Measurements from ENCODE around the gene SMCO3. TPM values are rescaled to one million over a fixed set of nuclear protein-coding genes. Genes with fewer than 3 reads are reported as not detected.

SMCO3 gene
- total and polyA plus RNA-seq, 2 of the 8 experiments (the other 6 are each of a cell fraction or from before 2014, with no cell fraction given): not detected

DNA sequence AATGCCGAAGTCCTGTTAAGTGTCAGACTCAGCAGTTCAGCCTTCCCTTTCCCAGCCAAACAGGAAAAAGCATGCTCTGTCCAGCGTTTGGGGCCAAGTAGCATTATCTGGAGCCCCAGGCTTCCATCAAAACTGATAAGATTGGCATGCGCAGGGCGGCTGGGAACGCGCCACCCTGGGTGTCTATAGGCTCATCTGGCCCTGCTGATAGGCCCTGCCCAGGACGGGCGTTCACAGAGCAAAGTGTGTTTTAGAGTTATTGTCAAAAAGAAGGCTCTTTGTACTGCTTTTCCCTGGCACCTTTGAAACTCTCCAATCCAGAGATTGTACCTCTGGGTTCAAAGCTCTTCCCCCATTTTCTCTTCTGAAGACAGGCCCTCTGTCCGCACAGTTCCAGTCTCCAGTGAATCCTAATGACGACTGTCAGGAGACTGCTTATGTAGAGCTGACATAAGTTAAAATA, 29.5 kb upstream of the SMCO3 start, which contains the start of gene ART4:
TSS of gene ART4 (minus strand) at position 102 of the 463 bp plus-strand sequence. CDS start 413 bp downstream, outside the sequence.
- Histone ChIP-seq H3K23ac (ENCODE audit: insufficient read length) (no peak within 1 kb of the TSS), H4K5ac (ENCODE audit: insufficient read length, low read depth, low read length) (no peak within 1 kb of the TSS), H2BK120ac (replicated peaks; ENCODE audit: low read depth, low read length) (no peak within 1 kb of the TSS), H3K36me3 (ENCODE audit: control insufficient read depth in 2 of 4, insufficient read depth in 4 of 4, low read length in 3 of 4) (no peaks in the 10 kb centered on the region), H3K79me1 (ENCODE audit: low read depth, low read length) (no peaks in the 10 kb centered on the region), H3K9me3 (ENCODE audit: insufficient read depth in 2 of 2, low read depth in 1 of 2, low read length in 1 of 2) (no peaks in the 10 kb centered on the region), H3K79me2 (ENCODE audit: control insufficient read depth in 1 of 2, insufficient read depth in 2 of 2, low read length in 2 of 2) (no peaks in the 10 kb centered on the region), H2AFZ (ENCODE audit: low read length) (no peak within 1 kb of the TSS), H2BK20ac (ENCODE audit: low read length) (no peak within 1 kb of the TSS), H4K91ac (replicated peaks; ENCODE audit: insufficient read length, low read length) (no peak within 1 kb of the TSS), H3K27me3 (replicated peaks in 1 of 4; ENCODE audit: control insufficient read depth in 3 of 4, extremely low read depth in 1 of 4, insufficient read depth in 3 of 4, low read length in 3 of 4) (no peaks in the 10 kb centered on the region), H2BK15ac (ENCODE audit: low read length) (no peak within 1 kb of the TSS), H3K4me2 (ENCODE audit: insufficient read depth in 1 of 2, low read depth in 2 of 2, low read length in 2 of 2) (no peak within 1 kb of the TSS), H2BK12ac (ENCODE audit: low read depth, low read length) (no peak within 1 kb of the TSS), H3K4me1 (replicated peaks in 1 of 4; ENCODE audit: control insufficient read depth in 3 of 4, insufficient read depth in 4 of 4, low read length in 3 of 4) (no peaks in the 10 kb centered on the region), H3K14ac (ENCODE audit: insufficient read length) (no peak within 1 kb of the TSS), H3K27ac (ENCODE audit: low read depth, low read length) (no peak within 1 kb of the TSS), H3K9ac (replicated peaks in 1 of 4; ENCODE audit: extremely low read depth in 1 of 4, low read depth in 3 of 4, low read length in 3 of 4) (no peak within 1 kb of the TSS), H2AK5ac (ENCODE audit: low read depth, low read length) (no peak within 1 kb of the TSS; the same call in 1 of the 2 replicates), H3K4me3 (ENCODE audit: extremely low read depth in 1 of 4, insufficient read depth in 2 of 4, low read depth in 3 of 4, low read length in 4 of 4) (no peak within 1 kb of the TSS), H4K8ac (ENCODE audit: extremely low read depth, insufficient read depth, low read length) (peak within 1 kb of the TSS; percentile 35; the same call in 1 of the 2 replicates), H2BK5ac (ENCODE audit: low read depth, low read length) (no peak within 1 kb of the TSS), H3K18ac (ENCODE audit: extremely low read depth, low read length) (no peak within 1 kb of the TSS), H3K56ac (replicated peaks; ENCODE audit: insufficient read length, low read depth, low read length) (no peak within 1 kb of the TSS), H3K4ac (replicated peaks; ENCODE audit: insufficient read length, low read depth, low read length) (no peak within 1 kb of the TSS), H4K20me1 (replicated peaks in 1 of 2; ENCODE audit: control insufficient read depth in 1 of 2, insufficient read depth in 2 of 2, low read length in 2 of 2) (no peaks in the 10 kb centered on the region), H3K23me2 (ENCODE audit: low read depth, low read length) (no peaks in the 10 kb centered on the region)
- TF ChIP-seq KDM4A (IDR thresholded peaks at IDR 0.05; ENCODE audit: low read depth, low read length, severe bottlenecking): no peak
- TF ChIP-seq POLR2A (IDR thresholded peaks at IDR 0.05; ENCODE audit: control extremely low read depth in 1 of 2, low read depth in 2 of 2, low read length in 2 of 2): no peak
- TF ChIP-seq CHD2 (IDR thresholded peaks at IDR 0.05; ENCODE audit: low read length): no peak
- no peak for TF ChIP-seq FOSL1 (IDR thresholded peaks at IDR 0.05; ENCODE audit: insufficient read depth, low read depth, low read length)
- TF ChIP-seq CBX5 (IDR thresholded peaks at IDR 0.05; ENCODE audit: low read depth, low read length): no peak
- no peak for TF ChIP-seq JUND (IDR thresholded peaks at IDR 0.05; ENCODE audit: low read length)
- TF ChIP-seq, protein P1, sequence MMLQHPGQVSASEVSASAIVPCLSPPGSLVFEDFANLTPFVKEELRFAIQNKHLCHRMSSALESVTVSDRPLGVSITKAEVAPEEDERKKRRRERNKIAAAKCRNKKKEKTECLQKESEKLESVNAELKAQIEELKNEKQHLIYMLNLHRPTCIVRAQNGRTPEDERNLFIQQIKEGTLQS (IDR thresholded peaks at IDR 0.05; ENCODE audit: insufficient read depth, low read depth, low read length): no peak
- no peak for TF ChIP-seq SIRT6 (IDR thresholded peaks at IDR 0.05; ENCODE audit: low read length)
- TF ChIP-seq SUZ12 (IDR thresholded peaks at IDR 0.05; ENCODE audit: low read length): no peak
- TF ChIP-seq CBX8 (IDR thresholded peaks at IDR 0.05; ENCODE audit: borderline replicate concordance, low read depth, low read length): no peak
- TF ChIP-seq RAD21 (IDR thresholded peaks at IDR 0.05 in 1 of 2, conservative IDR thresholded peaks at IDR 0.05 in 1 of 2; ENCODE audit: low read depth in 2 of 2, low read length in 2 of 2): no peak
- no peak for TF ChIP-seq TAF7 (optimal IDR thresholded peaks at IDR 0.05; ENCODE audit: borderline replicate concordance, low read depth, low read length)
- no peak for TF ChIP-seq TCF12 (IDR thresholded peaks at IDR 0.05; ENCODE audit: low read depth, low read length)
- ChIA-PET CTCF (ENCODE audit: partially characterized antibody) (interaction anchor here (0.9 to 6.7 kb wide), 5 partner anchors 26 to 151 kb away, joined by 4 to 116 read pairs (median 5); no protein-coding TSS in a partner anchor), POLR2A (ENCODE audit: partially characterized antibody) (no interaction called here)
- WGBS, 2 experiments (ENCODE audit: extremely low coverage in 1 of 2, insufficient coverage in 1 of 2, insufficient read length in 1 of 2, insufficient replicate concordance in 2 of 2, low coverage in 1 of 2, low lambda C conversion rate in 2 of 2, missing lambda C conversion rate in 1 of 2): 90% methylated on average over 10 of the region's 10 CpGs; no CpG with 5 or more reads in 1 of the 2 experiments
- DNase-seq (ENCODE audit: low read depth in 1 of 2, low spot score in 2 of 2): no peak
- no peak for FAIRE-seq

All from H1 (cell line).